ENCODE results near the gene RNF187. TPM values are rescaled to one million over a fixed set of nuclear protein-coding genes. Genes with fewer than 3 reads are reported as not detected.
A peak's percentile ranks its signal among the peaks of the same experiment; 100 is the strongest.

RNF187 gene
- total RNA-seq, 1 experiment from 2014 or later: 137 TPM

- ATAC-seq (peak; percentile 53), DNase-seq (ENCODE audit: low read depth, low spot score) (no peak)
- ChIA-PET POLR2A (no interaction called here), CTCF (no interaction called here), RAD21 (ENCODE audit: low non-redundant PET in 1 of 2, low total read pairs in 2 of 2, uncharacterized antibody in 2 of 2, unreplicated experiment in 2 of 2) (no interaction called here)
- Histone ChIP-seq H3K4me3 (replicated peaks in 1 of 2; ENCODE audit: low read depth in 1 of 2, low read length in 2 of 2) (no peak overlapping the region), H3K9me2 (ENCODE audit: insufficient read depth) (no peaks in the 10 kb centered on the region), H2AFZ (ENCODE audit: low read depth, low read length, poor library complexity, severe bottlenecking) (no peak overlapping the region), H3K9ac (ENCODE audit: low read length) (no peak overlapping the region), H3K36me3 (ENCODE audit: control insufficient read depth in 1 of 2, insufficient read depth in 2 of 2, low read length in 2 of 2) (no peaks in the 10 kb centered on the region), H3K79me2 (ENCODE audit: insufficient read depth, low read length) (no peaks in the 10 kb centered on the region), H4K20me1 (ENCODE audit: insufficient read depth) (no peaks in the 10 kb centered on the region), H3K9me3 (ENCODE audit: control insufficient read depth in 1 of 2, insufficient read depth in 1 of 2, low read depth in 1 of 2, low read length in 2 of 2) (no peaks in the 10 kb centered on the region), H3K27ac (ENCODE audit: low read depth, low read length) (no peak overlapping the region), H3K4me1 (ENCODE audit: control insufficient read depth in 1 of 2, insufficient read depth in 2 of 2, low read length in 2 of 2) (no peaks in the 10 kb centered on the region), H3K27me3 (ENCODE audit: insufficient read depth, low read length) (no peaks in the 10 kb centered on the region; the same call in 1 of the 2 replicates), H3K4me2 (ENCODE audit: low read length) (no peak overlapping the region)
- TF ChIP-seq ZFX (IDR thresholded peaks at IDR 0.05): no peak
- intact Hi-C loops (cut with micrococcal nuclease): no loop called here
- no TSS peak for BruUV-seq (replicated peaks)
These were observed 48.9 kb upstream of the RNF187 start for GRCh38 chr1:228438266-228438665.

GRCh38 chr1:228440761-228441500 lies 46.3 kb upstream of the RNF187 start:
- POLR2A ChIA-PET: no interaction called here

More at GRCh38 chr1:228440761-228441500, 46.3 kb upstream of the RNF187 start:
- no peak for DNase-seq (ENCODE audit: low read depth, low spot score)
- H3K4me3 ChIP-seq (replicated peaks in 1 of 2; ENCODE audit: low read depth in 1 of 2, low read length in 2 of 2): no peak overlapping the region
- no peaks in the 10 kb centered on the region for H3K36me3 ChIP-seq (ENCODE audit: control insufficient read depth in 1 of 2, insufficient read depth in 2 of 2, low read length in 2 of 2)
- TF ChIP-seq FOSL1 (IDR thresholded peaks at IDR 0.05; ENCODE audit: low read depth) (no peak), EZH2phosphoT487 (IDR thresholded peaks at IDR 0.05; ENCODE audit: borderline replicate concordance) (no peak), ATF3 (IDR thresholded peaks at IDR 0.05) (no peak), SP1 (IDR thresholded peaks at IDR 0.05; ENCODE audit: low read depth) (no peak), ZFX (IDR thresholded peaks at IDR 0.05) (no peak)
- TF ChIP-seq, protein P1, sequence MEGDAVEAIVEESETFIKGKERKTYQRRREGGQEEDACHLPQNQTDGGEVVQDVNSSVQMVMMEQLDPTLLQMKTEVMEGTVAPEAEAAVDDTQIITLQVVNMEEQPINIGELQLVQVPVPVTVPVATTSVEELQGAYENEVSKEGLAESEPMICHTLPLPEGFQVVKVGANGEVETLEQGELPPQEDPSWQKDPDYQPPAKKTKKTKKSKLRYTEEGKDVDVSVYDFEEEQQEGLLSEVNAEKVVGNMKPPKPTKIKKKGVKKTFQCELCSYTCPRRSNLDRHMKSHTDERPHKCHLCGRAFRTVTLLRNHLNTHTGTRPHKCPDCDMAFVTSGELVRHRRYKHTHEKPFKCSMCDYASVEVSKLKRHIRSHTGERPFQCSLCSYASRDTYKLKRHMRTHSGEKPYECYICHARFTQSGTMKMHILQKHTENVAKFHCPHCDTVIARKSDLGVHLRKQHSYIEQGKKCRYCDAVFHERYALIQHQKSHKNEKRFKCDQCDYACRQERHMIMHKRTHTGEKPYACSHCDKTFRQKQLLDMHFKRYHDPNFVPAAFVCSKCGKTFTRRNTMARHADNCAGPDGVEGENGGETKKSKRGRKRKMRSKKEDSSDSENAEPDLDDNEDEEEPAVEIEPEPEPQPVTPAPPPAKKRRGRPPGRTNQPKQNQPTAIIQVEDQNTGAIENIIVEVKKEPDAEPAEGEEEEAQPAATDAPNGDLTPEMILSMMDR (IDR thresholded peaks at IDR 0.05 in 2 of 3, conservative IDR thresholded peaks at IDR 0.05 in 1 of 3; ENCODE audit: borderline replicate concordance in 1 of 3, insufficient read depth in 1 of 3, low read depth in 2 of 3, low read length in 2 of 3): no peak
- no peaks in the 10 kb centered on the region; the same call in 1 of the 2 replicates for H3K27me3 ChIP-seq (ENCODE audit: insufficient read depth, low read length)
- ChIA-PET RAD21 (ENCODE audit: low non-redundant PET in 1 of 2, low total read pairs in 2 of 2, uncharacterized antibody in 2 of 2, unreplicated experiment in 2 of 2) (no interaction called here), CTCF (no interaction called here)
- H3K9me3 ChIP-seq (ENCODE audit: control insufficient read depth in 1 of 2, insufficient read depth in 1 of 2, low read depth in 1 of 2, low read length in 2 of 2): no peaks in the 10 kb centered on the region
- no TSS peak for BruUV-seq (replicated peaks)
- no peak overlapping the region for H3K27ac ChIP-seq (ENCODE audit: low read depth, low read length)
- intact Hi-C loops (cut with micrococcal nuclease): no loop called here
- no peak overlapping the region for H3K4me2 ChIP-seq (ENCODE audit: low read length)
- H3K9ac ChIP-seq (ENCODE audit: low read length): no peak overlapping the region
- no peaks in the 10 kb centered on the region for H3K79me2 ChIP-seq (ENCODE audit: insufficient read depth, low read length)
- no peaks in the 10 kb centered on the region for H3K9me2 ChIP-seq (ENCODE audit: insufficient read depth)
- no peaks in the 10 kb centered on the region for H4K20me1 ChIP-seq (ENCODE audit: insufficient read depth)
- no peak for ATAC-seq
- H3K4me1 ChIP-seq (ENCODE audit: control insufficient read depth in 1 of 2, insufficient read depth in 2 of 2, low read length in 2 of 2): no peaks in the 10 kb centered on the region
- H2AFZ ChIP-seq (ENCODE audit: low read depth, low read length, poor library complexity, severe bottlenecking): no peak overlapping the region

All from HCT116 (cell line).